Heart left ventricle (tissue), 13 donors: ENCODE measurements around the gene GNB1.

ENCODE experiments used
- CTCF ChIP-seq, 12 donors: fragments of 200-600 bp; sonication (generic) in 4 of 12; IDR thresholded peaks; one replicate each; pipeline versions ENCODE4 v1.5.0 to v1.8.0; 2018 to 2022; ENCODE audit warnings: antibody characterized with exemption in 12 of 12, mild to moderate bottlenecking in 5 of 12
- POLR2A ChIP-seq, 2 donors: fragments of 450-650 bp; IDR thresholded peaks; one replicate each; pipeline ENCODE4 v1.6.1; 2017; ENCODE audit warnings: antibody characterized with exemption in 2 of 2, mild to moderate bottlenecking in 2 of 2, moderate library complexity in 2 of 2
- donor health status: ischemic (EF 13 %, LVEDD 7.1; RV severe dilation, severe dysfunction).
- donor health status: DM: no; HTN: yes; CAD: no.
- donor health status: DM: no; HTN: no; CAD: no.
- donor health status: ischemic (EF 25% LVEDD 6.9; RV normal size, moderate dysfunction).
- donor health status: ischemic (EF 25% LVEDD 5.7; RV mildly dilated, moderate dysfunction).
- donor health status: ischemic (EF 35%, LVEDD 5.7; RV mildly dilated, moderate dysfunction).
- donor health status: nonischemic (EF 11% LVEDD 7.7; RV severe dilation, severe dysfunction).
- donor health status: DM: yes; HTN: yes; CAD: no.
- donor health status: PGD.
- donor health status: ischemic (EF 29% LVEDD 5.4; RV normal size, mild dysfunction).
- donor health status: nonischemic (EF 23%, LVEDD 6.1; RV moderate dilation, normal function).

- TF ChIP-seq CTCF (IDR thresholded peaks at IDR 0.05) (no peak), POLR2A (IDR thresholded peaks at IDR 0.05) (no peak)
Observed at GRCh38 chr1:1833916-1834325, 57.0 kb downstream of the GNB1 start.
